HS-5 (cell line): Measurements from ENCODE around the gene TMEM151A.
"Not testable (repeated sequence)": the region's sequence is repeated elsewhere in the genome, so short reads cannot be mapped to it uniquely, and the experiment has no call there.

ENCODE experiments used
- DNase-seq: peaks from one replicate; pipeline ENCODE4 v3.0.0-alpha.2; 2012; ENCODE audit warnings: low read depth

The TMEM151A gene

GRCh38 chr11:66291706-66292542, at the start of gene TMEM151A:
Gene TMEM151A, plus strand, starts transcription at chr11:66291894. Its CDS starts 120 bp downstream, at chr11:66292014.
- DNase-seq = no peak

DNA sequence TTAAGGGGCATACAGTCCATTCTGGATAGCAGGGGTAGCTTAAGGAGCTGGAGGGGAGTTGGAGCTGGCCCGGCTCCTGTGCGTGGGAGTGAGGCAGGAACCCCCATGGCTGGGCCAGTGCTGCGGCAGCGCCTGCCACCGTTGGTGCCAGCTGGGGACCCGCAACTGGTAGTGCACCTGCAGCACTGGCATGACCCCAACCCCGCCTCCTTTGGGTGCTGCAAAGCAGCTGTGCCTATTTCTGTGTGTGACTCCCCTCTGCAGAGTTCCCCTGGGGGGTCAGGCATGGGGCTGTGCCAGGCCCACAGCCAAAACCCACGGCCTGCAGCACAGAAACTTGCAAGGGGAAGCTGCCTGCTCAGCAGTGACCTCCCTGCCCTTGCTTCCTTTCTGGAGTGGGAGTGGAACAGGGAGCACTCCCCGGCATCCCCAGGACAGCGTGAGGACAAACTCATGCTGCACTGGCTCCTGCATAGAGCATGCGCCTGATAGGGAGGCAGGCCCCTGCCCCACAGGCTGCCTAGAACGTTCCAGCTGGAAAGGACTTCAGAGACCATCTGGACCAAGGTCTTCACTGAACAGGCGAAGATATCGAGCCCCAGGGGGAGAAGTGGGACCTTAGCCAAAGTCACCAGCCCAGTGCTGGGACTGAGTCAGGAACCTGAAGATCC, 49.5 kb upstream of the TMEM151A start:
- no peak for DNase-seq

- DNase-seq = no peak
These were observed 47.7 kb upstream of the TMEM151A start for GRCh38 chr11:66243782-66244535.

DNA sequence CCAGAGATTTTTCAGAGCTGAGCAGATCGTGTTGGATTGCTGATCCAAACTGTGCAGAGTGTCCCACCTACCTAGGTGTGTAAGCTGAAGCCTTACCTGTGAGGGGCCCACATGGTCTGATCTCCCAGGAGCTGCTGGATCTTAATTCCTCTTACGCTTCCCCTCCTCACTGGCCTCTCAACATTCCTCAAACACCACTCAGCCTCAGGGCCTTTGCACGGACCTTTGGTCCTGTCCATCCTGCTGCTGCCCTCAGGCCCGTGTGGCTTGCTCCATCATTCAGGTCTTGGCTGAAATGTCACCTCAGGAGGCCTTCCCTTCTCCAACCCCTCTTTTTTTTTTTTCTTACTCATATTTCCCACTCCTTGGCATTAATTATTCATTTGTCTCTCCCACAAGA, 44.4 kb upstream of the TMEM151A start:
- no peak for DNase-seq

DNA sequence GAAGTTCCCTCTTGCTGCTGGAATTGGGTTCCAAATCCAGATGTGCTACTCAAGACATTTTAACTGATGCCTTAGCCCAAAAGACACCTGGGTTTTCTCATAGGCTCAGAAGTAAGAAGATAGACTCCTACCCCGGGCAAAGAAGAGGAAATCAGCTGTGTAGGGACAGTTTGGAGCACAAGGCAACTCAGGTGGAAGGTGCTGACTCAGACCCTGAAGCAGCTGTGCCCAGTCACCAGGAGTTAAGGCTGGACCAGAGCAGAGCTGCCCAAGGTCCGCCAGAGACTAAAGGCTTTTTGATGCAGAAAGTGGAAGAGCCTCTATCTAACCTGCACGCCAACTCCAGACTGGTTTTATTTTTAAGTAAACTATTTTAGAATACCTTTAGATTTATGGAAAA, 43.9 kb upstream of the TMEM151A start:
- DNase-seq = no peak

DNA sequence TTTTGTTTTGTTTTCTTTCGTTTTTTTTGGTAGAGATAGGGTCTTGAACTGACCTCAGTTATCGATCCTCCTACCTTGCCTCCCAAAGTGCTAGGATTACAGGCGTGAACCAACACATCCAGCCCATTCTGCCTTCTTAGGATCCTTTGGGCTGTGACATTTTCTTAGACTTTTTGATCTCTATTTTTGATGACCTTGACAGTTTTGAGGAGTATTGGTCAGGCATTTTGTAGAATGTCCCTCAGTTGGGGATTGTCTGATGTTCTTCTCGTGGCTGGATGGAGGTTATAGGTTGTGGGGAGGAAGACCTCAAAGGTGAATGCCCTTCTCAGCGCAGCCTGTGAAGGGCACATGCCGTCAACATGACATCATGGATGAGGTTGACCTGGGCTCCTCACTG, 42.8 kb upstream of the TMEM151A start:
- no peak for DNase-seq

GRCh38 chr11:66251809-66252208, 39.9 kb upstream of the TMEM151A start:
- no peak for DNase-seq

DNA sequence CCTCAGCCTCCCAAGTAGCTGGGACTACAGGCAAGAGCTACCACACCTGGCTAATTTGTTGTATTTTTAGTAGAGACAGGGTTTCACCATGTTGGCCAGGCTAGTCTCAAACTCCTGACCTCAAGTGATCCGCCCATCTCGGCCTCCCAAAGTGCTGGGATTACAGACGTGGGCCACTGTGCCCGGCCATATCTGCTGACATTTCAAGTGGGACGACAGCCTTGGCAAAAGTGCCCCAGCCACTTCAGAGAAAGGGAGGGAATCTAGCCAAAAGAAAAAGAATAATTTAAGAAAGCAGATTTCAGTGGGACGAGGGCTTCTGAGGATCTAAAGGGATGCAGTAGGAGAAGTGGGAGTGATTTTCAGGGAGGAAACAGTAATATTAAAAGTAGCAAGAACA, 38.6 kb upstream of the TMEM151A start:
- not testable (repeated sequence) for DNase-seq

- no peak for DNase-seq
These were observed 33.2 kb upstream of the TMEM151A start for GRCh38 chr11:66258473-66258893.

DNA sequence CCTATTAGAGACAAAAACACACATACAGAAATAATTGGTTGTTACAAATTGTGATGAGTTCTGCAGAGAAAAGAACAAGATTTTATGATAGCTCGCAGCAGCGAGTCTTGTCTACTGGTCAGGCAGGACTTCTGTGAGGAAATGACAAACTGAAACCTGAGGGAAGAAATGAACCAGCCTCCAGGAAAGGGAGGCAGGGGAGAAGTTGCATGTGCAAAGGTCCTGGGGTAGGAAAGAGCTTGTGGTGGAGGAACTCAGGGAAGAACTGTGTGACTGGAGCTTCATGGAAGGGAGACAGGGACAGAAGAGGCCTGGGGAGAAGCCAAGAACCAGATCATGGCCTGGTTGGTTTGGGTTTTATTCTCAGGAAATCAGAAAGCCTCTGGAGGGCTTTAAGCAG, 32.5 kb upstream of the TMEM151A start:
- DNase-seq = no peak

DNA sequence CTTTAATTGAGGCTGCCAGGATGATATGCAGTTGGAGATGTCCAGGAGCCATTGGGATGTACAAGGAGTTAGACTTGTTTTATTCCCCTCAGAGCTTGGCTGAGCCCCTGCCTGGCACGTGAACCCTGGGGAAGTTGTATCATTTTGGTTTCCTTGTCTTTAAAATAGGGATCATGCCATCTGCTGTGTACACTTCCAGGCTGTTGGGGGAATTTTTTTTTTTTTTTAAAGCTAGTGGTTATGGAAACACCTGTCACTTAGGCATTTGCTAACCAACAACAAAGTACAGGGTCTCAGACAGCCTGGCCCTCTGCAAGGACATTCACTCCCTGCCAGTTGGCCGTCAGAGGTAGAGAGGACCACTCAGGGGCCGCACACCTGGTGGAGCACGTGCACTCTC, 31.7 kb upstream of the TMEM151A start:
- DNase-seq = no peak

- DNase-seq = no peak
These were observed 30.1 kb upstream of the TMEM151A start for GRCh38 chr11:66261578-66261977.

- no peak for DNase-seq
These were observed 29.5 kb upstream of the TMEM151A start for GRCh38 chr11:66262191-66262590.

DNA sequence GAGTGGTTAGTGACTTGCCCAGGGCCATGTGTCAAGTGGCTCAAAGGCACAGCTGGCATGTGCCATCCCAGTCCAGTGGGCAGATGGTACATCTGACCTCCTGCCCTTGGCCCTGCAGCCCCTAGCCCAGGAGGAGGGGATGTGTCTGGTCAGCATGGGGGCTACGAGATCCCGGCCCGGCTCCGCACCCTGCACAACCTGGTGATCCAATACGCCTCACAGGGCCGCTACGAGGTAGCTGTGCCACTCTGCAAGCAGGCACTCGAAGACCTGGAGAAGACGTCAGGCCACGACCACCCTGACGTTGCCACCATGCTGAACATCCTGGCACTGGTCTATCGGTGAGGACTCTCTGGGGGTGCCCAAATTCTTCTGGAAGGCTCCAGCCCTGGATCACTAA, 29.0 kb upstream of the TMEM151A start:
- no peak for DNase-seq

GRCh38 chr11:66263231-66263630, 28.5 kb upstream of the TMEM151A start:
- no peak for DNase-seq

DNA sequence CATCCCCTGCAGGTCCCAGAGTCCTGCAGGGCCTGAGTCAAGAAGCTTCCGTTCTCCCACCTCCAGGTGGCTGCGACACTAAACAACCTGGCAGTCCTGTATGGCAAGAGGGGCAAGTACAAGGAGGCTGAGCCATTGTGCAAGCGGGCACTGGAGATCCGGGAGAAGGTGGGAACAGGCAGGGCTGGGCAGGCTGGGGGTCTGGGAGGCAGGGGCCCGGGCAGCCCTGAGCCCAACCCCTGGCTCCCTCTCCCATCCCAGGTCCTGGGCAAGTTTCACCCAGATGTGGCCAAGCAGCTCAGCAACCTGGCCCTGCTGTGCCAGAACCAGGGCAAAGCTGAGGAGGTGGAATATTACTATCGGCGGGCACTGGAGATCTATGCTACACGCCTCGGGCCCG, 27.9 kb upstream of the TMEM151A start:
- no peak for DNase-seq

DNA sequence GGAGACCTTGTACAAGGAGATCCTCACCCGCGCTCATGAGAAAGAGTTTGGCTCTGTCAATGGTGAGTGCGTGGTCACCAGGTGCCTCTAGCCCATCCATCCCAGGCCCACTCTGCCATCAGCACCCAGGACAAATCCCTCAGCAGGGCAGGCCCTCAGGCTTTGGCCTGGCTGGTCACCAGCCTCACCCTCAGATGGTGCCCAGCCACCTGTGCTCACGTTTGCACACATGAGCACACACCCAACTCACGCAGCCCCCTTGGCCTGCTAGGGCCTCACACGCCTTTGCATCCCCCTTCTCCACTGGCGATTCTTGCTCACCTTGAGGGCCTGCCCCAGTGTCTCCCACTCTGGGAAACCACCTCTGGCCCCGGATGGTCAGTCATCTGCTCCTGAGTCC, 27.3 kb upstream of the TMEM151A start:
- no peak for DNase-seq

DNA sequence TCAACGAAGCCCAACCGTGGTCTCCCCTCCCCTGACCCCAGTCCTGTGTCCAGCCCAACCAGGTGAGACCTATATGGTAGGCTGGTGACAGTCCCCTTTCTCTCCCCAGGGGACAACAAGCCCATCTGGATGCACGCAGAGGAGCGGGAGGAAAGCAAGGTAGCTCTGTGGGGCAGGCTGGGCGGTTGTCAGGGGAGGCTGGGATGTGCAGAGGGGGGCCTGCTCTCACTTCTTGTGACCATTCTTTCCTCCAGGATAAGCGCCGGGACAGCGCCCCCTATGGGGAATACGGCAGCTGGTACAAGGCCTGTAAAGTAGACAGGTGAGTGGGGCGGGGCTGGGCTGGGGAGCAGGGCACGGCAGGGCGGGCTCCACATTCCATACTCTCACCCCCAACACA, 26.8 kb upstream of the TMEM151A start:
- no peak for DNase-seq

GRCh38 chr11:66265531-66266377, 25.9 kb upstream of the TMEM151A start:
- DNase-seq = no peak

- DNase-seq = no peak
These were observed 25.2 kb upstream of the TMEM151A start for GRCh38 chr11:66266378-66267038.

GRCh38 chr11:66267039-66267378, 24.7 kb upstream of the TMEM151A start:
- no peak for DNase-seq
